ENCODE measurements around the gene RPAP2.

RPAP2 gene

GRCh38 chr1:92323473-92324453 lies 24.9 kb downstream of the RPAP2 start (continued):
- TF ChIP-seq ZNF518A (tag by site-specific recombination; conservative IDR thresholded peaks at IDR 0.05; ENCODE audit: low read depth) (no peak), ZNF140 (tag by site-specific recombination; IDR thresholded peaks at IDR 0.05) (no peak)

- Histone ChIP-seq H3K27ac (ENCODE audit: extremely low read depth, low read depth, low read length) (no peak overlapping the region), H3K36me3 (ENCODE audit: control insufficient read depth in 2 of 2, insufficient read depth in 1 of 2, low read length in 2 of 2) (peaks cover 18 to 69% of the 10 kb centered on the region in 2 experiments), H3K9me3 (ENCODE audit: control insufficient read depth, insufficient read depth, low read depth, low read length) (no peaks in the 10 kb centered on the region), H3K4me1 (ENCODE audit: control insufficient read depth, insufficient read depth, low read length) (no peaks in the 10 kb centered on the region), H3K4me3 (ENCODE audit: low read depth, low read length) (no peak overlapping the region)
- CTCF ChIA-PET, result no interaction called here
- POLR2A ChIA-PET, result no interaction called here
- TF ChIP-seq ZNF488 (tag by site-specific recombination; IDR thresholded peaks at IDR 0.05) (no peak), ZNF248 (tag by site-specific recombination; IDR thresholded peaks at IDR 0.05) (no peak), BCL11A (tag by site-specific recombination; IDR thresholded peaks at IDR 0.05; ENCODE audit: low read depth) (no peak), ZNF350 (tag by site-specific recombination; IDR thresholded peaks at IDR 0.05) (no peak), AEBP2 (tag by site-specific recombination; IDR thresholded peaks at IDR 0.05; ENCODE audit: borderline replicate concordance) (no peak)
These were observed 25.9 kb downstream of the RPAP2 start for GRCh38 chr1:92324784-92325183.

- ChIA-PET POLR2A (no interaction called here), CTCF (interaction anchor here (0.6 kb wide), 1 partner anchor 11 kb away, joined by 3 read pairs; no protein-coding TSS in a partner anchor)
- H3K36me3 ChIP-seq (ENCODE audit: control insufficient read depth in 2 of 2, insufficient read depth in 1 of 2, low read length in 2 of 2), result peaks cover 8 to 60% of the 10 kb centered on the region in 2 experiments
- H3K27ac ChIP-seq (ENCODE audit: extremely low read depth, low read depth, low read length), result no peak overlapping the region
- no peaks in the 10 kb centered on the region for H3K4me1 ChIP-seq (ENCODE audit: control insufficient read depth, insufficient read depth, low read length)
- TF ChIP-seq SP3 (tag by site-specific recombination; IDR thresholded peaks at IDR 0.05) (no peak), ZFP69B (tag by site-specific recombination; IDR thresholded peaks at IDR 0.05) (no peak), ZNF132 (tag by site-specific recombination; IDR thresholded peaks at IDR 0.05; ENCODE audit: borderline replicate concordance) (no peak), ELK4 (IDR thresholded peaks at IDR 0.05; ENCODE audit: borderline replicate concordance, low read depth, low read length) (no peak), ZBTB7A (tag by site-specific recombination; IDR thresholded peaks at IDR 0.05; ENCODE audit: low read depth) (no peak), ZBTB8A (tag by site-specific recombination; IDR thresholded peaks at IDR 0.05) (no peak), ZNF558 (tag by site-specific recombination; IDR thresholded peaks at IDR 0.05) (no peak), ZNF792 (tag by site-specific recombination; IDR thresholded peaks at IDR 0.05) (no peak), FEZF1 (tag by site-specific recombination; IDR thresholded peaks at IDR 0.05) (no peak), KLF10 (tag by site-specific recombination; IDR thresholded peaks at IDR 0.05) (no peak)
- no peaks in the 10 kb centered on the region for H3K9me3 ChIP-seq (ENCODE audit: control insufficient read depth, insufficient read depth, low read depth, low read length)
- no peak overlapping the region for H3K4me3 ChIP-seq (ENCODE audit: low read depth, low read length)
These were observed 27.8 kb downstream of the RPAP2 start for GRCh38 chr1:92326681-92327080.

Data from HEK293 (cell line).